ENCODE data around the gene LUZP2.

Gene LUZP2

GRCh38 chr11:24635588-24636290 is 138.9 kb downstream of the LUZP2 start:
- no peaks in the 10 kb centered on the region for H3K27me3 ChIP-seq (ENCODE audit: insufficient read depth, low read length)
- no peaks in the 10 kb centered on the region for H3K9me2 ChIP-seq (ENCODE audit: low read depth, low read length)
- H3K9ac ChIP-seq (ENCODE audit: low read length), result no peak overlapping the region
- no peaks in the 10 kb centered on the region for H3F3A ChIP-seq (ENCODE audit: insufficient read depth, low read length)
- no peak overlapping the region for H3K4me2 ChIP-seq (ENCODE audit: low read length)
- no peaks in the 10 kb centered on the region for H3K79me2 ChIP-seq (ENCODE audit: insufficient read depth, low read length)
- TF ChIP-seq EZH2 (IDR thresholded peaks at IDR 0.05; ENCODE audit: borderline replicate concordance, low read length) (no peak), CTCF (IDR thresholded peaks at IDR 0.05; ENCODE audit: low read length) (no peak)
- H3K9me3 ChIP-seq (ENCODE audit: low read length), result no peaks in the 10 kb centered on the region
- H3K4me1 ChIP-seq (ENCODE audit: insufficient read depth, low read length, severe bottlenecking), result peaks cover 9% of the 10 kb centered on the region
- H3K27ac ChIP-seq (ENCODE audit: low read depth, low read length, poor library complexity, severe bottlenecking), result peak overlapping the region; percentile 34
- H2AFZ ChIP-seq (ENCODE audit: low read length), result peak overlapping the region; percentile 41; the same call in 1 of the 2 replicates
- H4K20me1 ChIP-seq (ENCODE audit: insufficient read depth, low read length), result no peaks in the 10 kb centered on the region
- no peaks in the 10 kb centered on the region for H3K36me3 ChIP-seq (ENCODE audit: insufficient read depth, low read length)
- no peak overlapping the region for H3K4me3 ChIP-seq (ENCODE audit: low read depth, low read length, poor library complexity, severe bottlenecking)

- no peak for TF ChIP-seq CTCF (IDR thresholded peaks at IDR 0.05; ENCODE audit: low read length)
- no peak for TF ChIP-seq EZH2 (IDR thresholded peaks at IDR 0.05; ENCODE audit: borderline replicate concordance, low read length)
- Histone ChIP-seq H3K4me1 (ENCODE audit: insufficient read depth, low read length, severe bottlenecking) (peaks cover 9% of the 10 kb centered on the region), H3K27ac (ENCODE audit: low read depth, low read length, poor library complexity, severe bottlenecking) (no peak overlapping the region), H3K4me3 (ENCODE audit: low read depth, low read length, poor library complexity, severe bottlenecking) (no peak overlapping the region), H3K36me3 (ENCODE audit: insufficient read depth, low read length) (no peaks in the 10 kb centered on the region), H4K20me1 (ENCODE audit: insufficient read depth, low read length) (no peaks in the 10 kb centered on the region), H3K4me2 (ENCODE audit: low read length) (no peak overlapping the region), H3K79me2 (ENCODE audit: insufficient read depth, low read length) (no peaks in the 10 kb centered on the region), H3F3A (ENCODE audit: insufficient read depth, low read length) (no peaks in the 10 kb centered on the region), H3K9me2 (ENCODE audit: low read depth, low read length) (no peaks in the 10 kb centered on the region), H3K27me3 (ENCODE audit: insufficient read depth, low read length) (no peaks in the 10 kb centered on the region), H2AFZ (ENCODE audit: low read length) (no peak overlapping the region), H3K9me3 (ENCODE audit: low read length) (no peaks in the 10 kb centered on the region), H3K9ac (ENCODE audit: low read length) (no peak overlapping the region)
Observed at GRCh38 chr11:24636291-24636629, 139.4 kb downstream of the LUZP2 start.

- TF ChIP-seq CTCF (IDR thresholded peaks at IDR 0.05; ENCODE audit: low read length) (no peak), EZH2 (IDR thresholded peaks at IDR 0.05; ENCODE audit: borderline replicate concordance, low read length) (no peak)
- no peaks in the 10 kb centered on the region for H3K9me2 ChIP-seq (ENCODE audit: low read depth, low read length)
- no peak overlapping the region for H2AFZ ChIP-seq (ENCODE audit: low read length)
- no peak overlapping the region for H3K4me3 ChIP-seq (ENCODE audit: low read depth, low read length, poor library complexity, severe bottlenecking)
- H3K36me3 ChIP-seq (ENCODE audit: insufficient read depth, low read length), result no peaks in the 10 kb centered on the region
- peaks cover 9% of the 10 kb centered on the region for H3K4me1 ChIP-seq (ENCODE audit: insufficient read depth, low read length, severe bottlenecking)
- no peak overlapping the region for H3K4me2 ChIP-seq (ENCODE audit: low read length)
- no peaks in the 10 kb centered on the region for H3K9me3 ChIP-seq (ENCODE audit: low read length)
- no peak overlapping the region for H3K27ac ChIP-seq (ENCODE audit: low read depth, low read length, poor library complexity, severe bottlenecking)
- H3K9ac ChIP-seq (ENCODE audit: low read length), result no peak overlapping the region
- H3K27me3 ChIP-seq (ENCODE audit: insufficient read depth, low read length), result no peaks in the 10 kb centered on the region
- no peaks in the 10 kb centered on the region for H3K79me2 ChIP-seq (ENCODE audit: insufficient read depth, low read length)
- no peaks in the 10 kb centered on the region for H3F3A ChIP-seq (ENCODE audit: insufficient read depth, low read length)
- H4K20me1 ChIP-seq (ENCODE audit: insufficient read depth, low read length), result no peaks in the 10 kb centered on the region
Observed at GRCh38 chr11:24637520-24637919, 140.7 kb downstream of the LUZP2 start.
